Fibroblast of skin of right quadriceps (primary cell): ENCODE results near the gene TSKU.

Experiments used
- DNase-seq: peaks from one replicate; pipeline ENCODE4 v3.0.0-alpha.2; 2013

The TSKU gene

DNA sequence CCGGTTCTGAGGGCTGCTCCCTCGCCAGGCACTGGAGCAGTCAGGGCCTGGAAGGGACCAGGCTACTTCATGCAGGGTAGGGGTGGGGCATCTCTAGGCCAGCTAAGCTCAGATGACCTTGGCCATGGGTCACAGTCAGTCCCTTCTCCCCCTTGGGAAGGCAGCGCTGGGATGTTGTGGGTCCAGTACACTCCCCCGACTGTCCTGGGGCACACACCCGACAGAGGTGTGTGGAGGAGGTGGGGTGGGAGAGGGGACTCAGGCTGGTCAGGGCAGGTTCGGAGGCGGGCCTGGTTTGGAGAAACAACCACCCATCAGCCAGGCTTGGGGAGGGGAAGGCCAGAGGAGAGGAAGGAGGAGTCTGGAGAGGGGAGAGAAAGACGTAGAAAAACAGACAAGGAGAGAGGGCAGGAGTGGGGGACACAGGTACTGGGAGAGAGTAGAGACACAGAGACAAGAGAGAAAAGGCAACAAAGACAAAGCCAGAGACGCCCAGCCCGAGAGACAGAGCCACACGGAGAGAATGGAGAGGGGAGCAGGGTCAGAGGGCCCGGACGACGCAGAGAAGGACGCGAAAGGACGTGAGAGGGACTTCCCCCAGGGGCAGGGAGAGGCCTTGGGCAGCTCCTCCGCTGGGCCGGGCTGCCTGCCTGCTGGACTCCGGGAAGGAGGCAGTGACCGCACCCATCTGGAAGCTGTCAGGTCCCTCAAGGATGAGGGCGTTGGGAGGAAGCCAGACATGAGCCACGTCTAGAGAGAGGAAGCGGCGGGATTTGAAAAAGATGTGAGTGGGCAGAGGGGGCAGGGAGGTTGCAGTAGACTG lies 30.6 kb upstream of the TSKU start:
- DNase-seq = peak; percentile 84

GRCh38 chr11:76753449-76753848 lies 29.7 kb upstream of the TSKU start:
- no peak for DNase-seq

DNA sequence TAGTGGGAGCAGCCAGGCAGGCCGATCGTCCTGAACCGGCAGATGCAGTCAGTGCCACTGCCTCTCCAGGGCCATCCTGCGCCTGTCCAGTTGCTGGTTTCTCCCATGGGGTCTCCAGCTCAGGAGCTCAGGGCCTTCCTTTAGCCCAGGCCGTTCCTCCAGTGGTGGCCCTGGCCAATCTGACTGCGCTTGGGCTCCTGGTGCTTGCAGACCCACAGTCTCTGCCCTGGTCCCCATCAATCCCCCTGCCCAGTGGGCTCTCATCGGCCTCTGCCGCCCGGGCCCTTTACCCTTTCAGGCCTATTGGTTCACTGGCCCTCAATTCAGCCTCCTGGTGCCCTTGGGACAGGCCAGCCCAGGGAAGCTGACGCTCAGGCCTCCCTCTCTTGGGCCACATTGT lies 29.2 kb upstream of the TSKU start:
- DNase-seq = no peak

DNA sequence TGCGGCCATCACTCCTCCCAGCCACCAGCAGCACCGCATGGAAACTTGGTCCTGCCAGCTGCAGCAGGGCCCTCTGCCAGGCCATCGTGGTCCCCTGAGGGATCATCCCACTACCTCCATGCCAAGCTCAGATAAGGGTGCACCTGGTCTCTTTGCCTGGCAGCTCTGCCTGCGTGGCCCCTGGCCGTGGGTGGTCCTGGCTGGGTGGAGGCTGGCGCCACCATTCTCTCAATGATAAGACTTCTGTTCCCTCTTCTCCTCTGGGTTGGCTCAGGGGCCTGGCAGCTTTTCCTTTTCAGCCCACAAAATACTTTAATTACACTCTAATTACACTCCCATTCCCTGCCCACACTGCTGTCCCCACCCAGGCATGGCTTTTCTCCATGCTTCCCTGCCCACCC lies 26.8 kb upstream of the TSKU start:
- DNase-seq = no peak

GRCh38 chr11:76758311-76758710 lies 24.8 kb upstream of the TSKU start:
- DNase-seq = no peak

GRCh38 chr11:76759092-76759491 lies 24.1 kb upstream of the TSKU start:
- no peak for DNase-seq

DNA sequence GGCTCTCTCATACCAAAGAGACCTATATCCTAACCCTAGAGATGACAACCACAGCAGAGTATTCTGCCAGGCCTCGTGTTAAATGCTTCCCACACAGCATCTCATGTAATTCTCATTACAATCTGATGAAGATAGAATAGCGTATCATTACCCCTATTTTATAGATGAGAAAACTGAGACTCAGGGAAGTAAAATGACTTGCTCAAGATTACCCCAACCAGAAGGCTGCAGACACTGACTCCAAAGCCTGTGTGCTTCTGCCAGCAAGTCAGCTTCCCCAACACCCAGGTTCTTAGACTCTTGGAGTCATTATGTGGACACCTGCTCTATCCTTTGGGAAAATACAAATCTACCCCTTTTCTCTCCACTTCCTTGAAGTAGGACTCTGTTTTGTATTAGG lies 23.6 kb upstream of the TSKU start:
- DNase-seq = no peak

DNA sequence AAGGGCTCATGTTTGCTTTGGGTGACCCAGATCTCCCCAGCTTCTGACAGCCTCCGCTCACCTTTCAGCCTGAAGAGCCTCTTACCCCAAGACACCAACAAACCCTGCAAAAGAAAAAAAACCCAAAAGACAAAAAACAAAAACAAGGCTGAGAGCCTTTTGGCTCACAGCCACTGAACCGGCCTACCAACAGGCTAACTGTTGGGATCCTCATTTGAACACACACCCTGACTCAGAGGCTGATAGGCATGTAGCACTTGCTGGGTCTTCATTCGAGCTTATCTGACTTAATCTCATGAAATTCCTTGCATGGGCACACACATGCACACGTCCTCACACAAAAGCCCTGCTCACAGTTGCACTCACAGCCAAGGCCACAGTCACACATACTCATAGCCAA lies 22.9 kb upstream of the TSKU start:
- DNase-seq = no peak

GRCh38 chr11:76761718-76762355 lies 21.3 kb upstream of the TSKU start:
- DNase-seq = no peak

GRCh38 chr11:76762356-76762752 lies 20.8 kb upstream of the TSKU start:
- DNase-seq = no peak

- DNase-seq = no peak
These were observed 20.1 kb upstream of the TSKU start for GRCh38 chr11:76762867-76763572.

DNA sequence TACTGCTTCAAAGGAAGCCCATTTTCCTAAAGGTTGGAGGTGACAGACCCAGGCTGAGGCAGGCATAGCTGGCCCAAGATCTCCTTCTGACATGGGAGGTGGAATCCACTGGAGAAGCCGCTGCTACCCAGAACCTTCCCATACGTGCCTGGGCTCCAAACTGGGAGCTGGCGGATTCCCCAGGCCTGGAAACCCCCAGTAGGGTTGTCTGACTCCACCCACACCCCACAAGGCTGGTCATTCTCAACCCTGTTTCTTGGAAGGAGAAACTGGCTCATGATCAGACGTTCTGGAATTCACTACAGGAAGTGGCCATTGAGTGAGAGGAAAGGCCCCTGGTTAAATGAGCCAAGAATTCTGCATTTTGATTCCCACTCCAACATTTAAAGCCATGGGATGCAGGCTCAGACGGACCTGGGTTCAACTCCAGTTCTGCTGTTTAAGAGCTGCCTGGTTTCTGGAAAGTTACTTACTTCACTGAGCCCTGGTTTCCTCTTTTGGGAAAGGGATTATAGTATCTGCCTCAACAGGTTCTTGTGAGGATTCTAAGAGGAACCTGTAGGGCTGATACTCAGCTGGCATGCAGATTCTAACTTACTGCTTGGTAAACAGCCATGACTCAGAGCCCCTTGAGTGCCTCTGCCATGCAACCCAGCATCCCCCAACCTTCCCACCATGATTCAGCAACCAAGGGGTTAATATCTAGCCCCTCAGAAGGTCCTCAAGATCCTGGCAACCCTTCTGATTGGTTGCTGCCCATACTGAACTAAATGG lies 19.4 kb upstream of the TSKU start:
- peak; percentile 83 for DNase-seq

DNA sequence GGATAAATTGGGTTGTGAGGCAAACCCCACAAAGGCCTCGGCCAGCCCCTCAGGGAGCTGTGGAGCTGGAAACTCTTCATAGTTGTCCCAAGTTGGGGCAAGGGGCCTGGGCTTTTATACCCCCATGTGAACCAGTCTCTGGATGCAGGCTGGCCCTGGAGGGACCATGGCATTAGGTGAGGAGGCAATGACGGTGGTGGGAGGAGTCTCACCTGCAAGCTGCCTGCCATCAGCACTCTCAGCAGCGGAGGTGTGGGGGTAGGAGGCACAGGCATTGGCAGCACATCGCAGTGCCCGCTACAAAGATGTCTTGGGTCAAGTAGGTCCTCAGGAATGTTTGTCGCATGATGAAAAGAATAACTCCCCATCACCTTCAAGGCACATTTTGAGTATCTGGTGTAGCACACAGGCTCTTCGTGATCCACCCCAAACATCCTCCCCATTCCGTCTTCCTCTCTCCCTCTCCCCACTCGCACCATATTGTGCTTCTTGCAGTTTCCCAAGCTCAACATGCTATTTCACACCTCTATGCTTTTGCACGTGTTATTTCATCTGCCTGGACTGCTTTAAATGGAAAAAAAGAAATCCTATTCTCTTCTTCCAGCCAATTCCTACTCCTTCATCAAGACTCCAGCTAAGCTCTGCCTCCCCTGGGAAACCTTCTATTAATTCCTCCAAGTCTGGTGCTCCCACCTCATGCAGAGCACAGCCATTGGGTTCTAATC lies 18.1 kb upstream of the TSKU start:
- no peak for DNase-seq

GRCh38 chr11:76765863-76766350 lies 17.2 kb upstream of the TSKU start:
- DNase-seq = peak; percentile 45

GRCh38 chr11:76766521-76766920 lies 16.6 kb upstream of the TSKU start:
- DNase-seq = no peak

DNA sequence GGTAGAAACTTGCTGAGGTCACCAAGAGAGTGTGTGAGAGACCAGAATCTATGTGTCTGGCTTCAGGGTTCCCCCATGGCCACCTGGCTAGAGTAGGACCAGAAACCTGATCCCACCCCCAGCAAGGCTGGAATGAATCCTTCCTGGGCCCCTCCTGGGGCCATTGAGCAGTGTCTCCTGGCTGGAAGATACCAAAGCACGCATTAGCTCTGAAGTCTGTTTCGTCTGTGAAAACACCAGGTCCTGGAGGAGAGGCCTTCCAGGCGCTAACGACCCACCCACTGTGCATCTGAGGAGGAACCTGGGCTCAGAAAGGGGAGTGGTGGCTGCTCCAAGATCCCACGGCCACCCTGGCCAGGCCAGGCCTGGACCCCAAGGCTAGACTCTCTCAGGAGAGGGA lies 15.5 kb upstream of the TSKU start:
- DNase-seq = no peak

- no peak for DNase-seq
These were observed 14.9 kb upstream of the TSKU start for GRCh38 chr11:76768088-76768908.

- DNase-seq = peak; percentile 72
These were observed 14.1 kb upstream of the TSKU start for GRCh38 chr11:76768909-76769560.

DNA sequence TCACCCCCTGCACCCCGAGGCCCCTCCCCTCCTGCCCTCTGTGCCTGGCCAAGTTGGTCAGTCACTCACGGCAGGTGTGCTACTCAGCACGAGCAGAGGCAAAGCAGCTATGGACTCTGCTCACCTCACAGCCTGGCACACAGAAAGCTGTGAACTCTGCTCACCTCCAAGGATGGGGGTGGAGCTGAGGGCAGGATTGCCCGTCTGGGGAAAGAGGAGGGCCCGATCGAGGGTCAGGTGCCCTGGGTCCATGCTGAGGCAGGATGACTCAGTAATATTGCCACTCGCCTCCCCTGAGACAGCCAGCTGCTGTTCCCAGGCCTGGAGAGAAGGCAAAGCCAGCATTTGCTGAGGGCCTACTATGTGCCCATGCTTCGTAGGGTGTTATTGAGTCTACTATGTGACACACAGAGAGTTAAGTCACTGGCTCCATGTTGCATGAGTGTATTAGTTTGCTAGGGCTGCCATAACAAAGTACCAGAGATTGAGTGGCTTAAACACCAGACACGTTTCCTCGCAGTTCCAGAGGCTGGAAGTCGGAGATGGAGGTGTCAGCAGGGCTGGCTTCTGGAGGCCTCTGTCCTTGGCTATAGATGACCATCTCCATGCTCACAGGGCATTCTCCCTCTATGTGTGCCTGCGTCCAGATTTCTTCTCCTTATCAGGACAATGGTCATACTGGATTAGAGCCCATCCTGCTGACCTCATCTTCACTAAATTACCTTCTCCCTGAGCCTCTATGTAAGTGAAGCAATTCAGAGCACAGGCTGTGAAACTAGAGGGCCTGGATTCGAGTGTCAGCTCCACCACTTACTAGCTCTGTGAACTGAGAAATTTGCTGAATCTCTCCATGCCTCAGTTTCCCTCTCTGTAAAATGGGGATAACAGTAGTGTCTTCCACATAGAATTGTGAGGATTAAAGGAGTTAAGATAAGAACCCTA lies 13.2 kb upstream of the TSKU start:
- no peak for DNase-seq
